ENCODE data around the gene ADGRL3.

Gene ADGRL3

DNA sequence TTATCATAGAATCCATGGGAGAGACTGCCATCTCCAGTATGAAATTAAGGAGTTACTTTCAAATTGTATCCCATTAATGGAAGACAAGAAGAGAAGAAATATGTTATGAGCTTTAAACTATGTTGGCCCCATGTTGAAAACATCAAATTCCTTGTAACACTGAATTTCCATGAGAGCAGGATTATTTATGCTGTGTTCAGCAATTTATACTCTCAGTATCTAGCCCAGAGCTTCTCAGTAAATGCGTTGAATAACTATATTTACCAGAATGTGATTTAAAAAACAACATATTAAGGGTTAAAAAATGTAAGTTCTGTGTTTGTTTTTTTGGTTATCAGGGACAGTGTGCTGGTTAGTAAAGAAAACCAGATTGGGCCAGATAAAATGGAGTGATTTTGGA is 74.2 kb downstream of the ADGRL3 start:
- H3K4me2 ChIP-seq (ENCODE audit: low read length), result no peak overlapping the region
- H3K9ac ChIP-seq (ENCODE audit: low read length), result no peak overlapping the region
- H2AFZ ChIP-seq (ENCODE audit: low read length), result no peak overlapping the region
- no peaks in the 10 kb centered on the region for H4K20me1 ChIP-seq (ENCODE audit: insufficient read depth, low read length)
- H3F3A ChIP-seq (ENCODE audit: insufficient read depth, low read length), result no peaks in the 10 kb centered on the region
- no peaks in the 10 kb centered on the region for H3K9me2 ChIP-seq (ENCODE audit: low read depth, low read length)
- H3K4me3 ChIP-seq (ENCODE audit: low read depth, low read length, poor library complexity, severe bottlenecking), result no peak overlapping the region
- no peaks in the 10 kb centered on the region for H3K36me3 ChIP-seq (ENCODE audit: insufficient read depth, low read length)
- no peaks in the 10 kb centered on the region for H3K27me3 ChIP-seq (ENCODE audit: insufficient read depth, low read length)
- H3K27ac ChIP-seq (ENCODE audit: low read depth, low read length, poor library complexity, severe bottlenecking), result no peak overlapping the region
- TF ChIP-seq EZH2 (IDR thresholded peaks at IDR 0.05; ENCODE audit: borderline replicate concordance, low read length), result no peak
- TF ChIP-seq, protein P1, sequence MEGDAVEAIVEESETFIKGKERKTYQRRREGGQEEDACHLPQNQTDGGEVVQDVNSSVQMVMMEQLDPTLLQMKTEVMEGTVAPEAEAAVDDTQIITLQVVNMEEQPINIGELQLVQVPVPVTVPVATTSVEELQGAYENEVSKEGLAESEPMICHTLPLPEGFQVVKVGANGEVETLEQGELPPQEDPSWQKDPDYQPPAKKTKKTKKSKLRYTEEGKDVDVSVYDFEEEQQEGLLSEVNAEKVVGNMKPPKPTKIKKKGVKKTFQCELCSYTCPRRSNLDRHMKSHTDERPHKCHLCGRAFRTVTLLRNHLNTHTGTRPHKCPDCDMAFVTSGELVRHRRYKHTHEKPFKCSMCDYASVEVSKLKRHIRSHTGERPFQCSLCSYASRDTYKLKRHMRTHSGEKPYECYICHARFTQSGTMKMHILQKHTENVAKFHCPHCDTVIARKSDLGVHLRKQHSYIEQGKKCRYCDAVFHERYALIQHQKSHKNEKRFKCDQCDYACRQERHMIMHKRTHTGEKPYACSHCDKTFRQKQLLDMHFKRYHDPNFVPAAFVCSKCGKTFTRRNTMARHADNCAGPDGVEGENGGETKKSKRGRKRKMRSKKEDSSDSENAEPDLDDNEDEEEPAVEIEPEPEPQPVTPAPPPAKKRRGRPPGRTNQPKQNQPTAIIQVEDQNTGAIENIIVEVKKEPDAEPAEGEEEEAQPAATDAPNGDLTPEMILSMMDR (IDR thresholded peaks at IDR 0.05; ENCODE audit: low read length), result no peak
- no peaks in the 10 kb centered on the region for H3K9me3 ChIP-seq (ENCODE audit: low read length)
- no peaks in the 10 kb centered on the region for H3K79me2 ChIP-seq (ENCODE audit: insufficient read depth, low read length)
- H3K4me1 ChIP-seq (ENCODE audit: insufficient read depth, low read length, severe bottlenecking), result no peaks in the 10 kb centered on the region

DNA sequence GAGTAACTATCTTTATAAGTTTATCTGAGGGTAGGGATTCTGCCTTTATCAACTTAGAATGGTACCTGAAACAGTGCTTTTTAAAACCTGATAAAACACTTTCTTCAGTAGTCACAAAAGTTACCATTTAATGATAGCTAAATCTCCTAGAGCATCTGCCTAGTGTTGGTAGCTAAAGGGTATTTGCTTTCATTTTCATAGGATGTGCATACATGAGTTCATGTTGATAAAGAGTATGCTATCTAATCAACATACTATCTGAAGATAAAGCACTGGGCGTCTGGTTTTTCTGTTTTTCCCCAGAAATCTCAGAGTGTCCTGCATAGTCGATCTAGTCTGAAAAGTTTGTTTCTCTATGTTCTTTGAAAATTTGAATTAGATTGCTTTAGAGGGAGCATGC is 75.1 kb downstream of the ADGRL3 start:
- H3K9ac ChIP-seq (ENCODE audit: low read length), result no peak overlapping the region
- no peak overlapping the region for H3K4me2 ChIP-seq (ENCODE audit: low read length)
- H3F3A ChIP-seq (ENCODE audit: insufficient read depth, low read length), result no peaks in the 10 kb centered on the region
- TF ChIP-seq, protein P1 (IDR thresholded peaks at IDR 0.05; ENCODE audit: low read length), result no peak
- no peak for TF ChIP-seq EZH2 (IDR thresholded peaks at IDR 0.05; ENCODE audit: borderline replicate concordance, low read length)
- no peaks in the 10 kb centered on the region for H3K9me3 ChIP-seq (ENCODE audit: low read length)
- H3K27ac ChIP-seq (ENCODE audit: low read depth, low read length, poor library complexity, severe bottlenecking), result no peak overlapping the region
- no peaks in the 10 kb centered on the region for H4K20me1 ChIP-seq (ENCODE audit: insufficient read depth, low read length)
- H2AFZ ChIP-seq (ENCODE audit: low read length), result no peak overlapping the region
- no peaks in the 10 kb centered on the region for H3K79me2 ChIP-seq (ENCODE audit: insufficient read depth, low read length)
- H3K36me3 ChIP-seq (ENCODE audit: insufficient read depth, low read length), result no peaks in the 10 kb centered on the region
- no peaks in the 10 kb centered on the region for H3K4me1 ChIP-seq (ENCODE audit: insufficient read depth, low read length, severe bottlenecking)
- no peaks in the 10 kb centered on the region for H3K9me2 ChIP-seq (ENCODE audit: low read depth, low read length)
- no peaks in the 10 kb centered on the region for H3K27me3 ChIP-seq (ENCODE audit: insufficient read depth, low read length)
- H3K4me3 ChIP-seq (ENCODE audit: low read depth, low read length, poor library complexity, severe bottlenecking), result no peak overlapping the region

DNA sequence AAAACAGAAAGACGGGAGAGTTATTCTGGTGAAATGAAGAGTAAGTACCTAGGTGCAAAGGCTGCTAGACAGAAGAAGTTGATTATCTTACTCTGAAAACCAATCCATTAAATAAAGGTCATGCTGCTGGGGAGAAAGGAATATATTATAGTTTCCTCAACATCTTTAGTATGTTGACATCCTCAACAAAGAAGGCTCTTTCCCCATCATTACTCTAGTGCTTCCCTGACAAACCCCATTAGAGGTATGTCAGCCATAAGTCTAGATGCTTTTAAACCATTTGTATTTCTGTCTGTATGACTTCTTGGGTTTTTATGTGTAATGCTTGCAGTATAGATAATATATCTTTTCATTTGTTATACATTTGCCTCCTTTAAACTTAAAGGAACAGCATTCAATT is 75.9 kb downstream of the ADGRL3 start:
- Histone ChIP-seq H3K4me2 (ENCODE audit: low read length) (no peak overlapping the region), H3K79me2 (ENCODE audit: insufficient read depth, low read length) (no peaks in the 10 kb centered on the region), H3K27ac (ENCODE audit: low read depth, low read length, poor library complexity, severe bottlenecking) (no peak overlapping the region), H4K20me1 (ENCODE audit: insufficient read depth, low read length) (no peaks in the 10 kb centered on the region), H3F3A (ENCODE audit: insufficient read depth, low read length) (no peaks in the 10 kb centered on the region), H3K9ac (ENCODE audit: low read length) (no peak overlapping the region), H3K4me1 (ENCODE audit: insufficient read depth, low read length, severe bottlenecking) (no peaks in the 10 kb centered on the region), H3K9me3 (ENCODE audit: low read length) (no peaks in the 10 kb centered on the region), H3K27me3 (ENCODE audit: insufficient read depth, low read length) (no peaks in the 10 kb centered on the region), H3K9me2 (ENCODE audit: low read depth, low read length) (no peaks in the 10 kb centered on the region), H3K4me3 (ENCODE audit: low read depth, low read length, poor library complexity, severe bottlenecking) (no peak overlapping the region), H3K36me3 (ENCODE audit: insufficient read depth, low read length) (no peaks in the 10 kb centered on the region), H2AFZ (ENCODE audit: low read length) (no peak overlapping the region)
- TF ChIP-seq, protein P1 (IDR thresholded peaks at IDR 0.05; ENCODE audit: low read length), result no peak
- no peak for TF ChIP-seq EZH2 (IDR thresholded peaks at IDR 0.05; ENCODE audit: borderline replicate concordance, low read length)

All from OCI-LY1 (cell line).